Measurements from ENCODE around the gene UBTD2. TPM values are rescaled to one million over a fixed set of nuclear protein-coding genes. Genes with fewer than 3 reads are reported as not detected.
"Not testable (repeated sequence)": the region's sequence is repeated elsewhere in the genome, so short reads cannot be mapped to it uniquely, and the experiment has no call there.

UBTD2 gene
- polyA plus RNA-seq, 3 donors: 58.3 to 68.7 (median 60.6) TPM

- DNase-seq: no peak
Observed at GRCh38 chr5:172207511-172207910, 76.1 kb downstream of the UBTD2 start.

GRCh38 chr5:172205984-172206383, 77.6 kb downstream of the UBTD2 start:
- not testable (repeated sequence) for DNase-seq

GRCh38 chr5:172200476-172200875, 83.1 kb downstream of the UBTD2 start:
- no peak for DNase-seq

GRCh38 chr5:172199446-172199845, 84.1 kb downstream of the UBTD2 start:
- no peak for DNase-seq

GRCh38 chr5:172197775-172198174, 85.8 kb downstream of the UBTD2 start:
- not testable (repeated sequence) for DNase-seq

GRCh38 chr5:172194985-172195774, 88.4 kb downstream of the UBTD2 start:
- no peak for DNase-seq

GRCh38 chr5:172193872-172194271, 89.7 kb downstream of the UBTD2 start, which contains the start of gene EFCAB9:
EFCAB9 (plus strand) TSS chr5:172194172; CDS start chr5:172194173, 1 bp downstream.
- no peak for DNase-seq

- DNase-seq: no peak
Observed at GRCh38 chr5:172189693-172190296, 93.8 kb downstream of the UBTD2 start.

- DNase-seq: no peak
Observed at GRCh38 chr5:172188893-172189692, 94.5 kb downstream of the UBTD2 start.

GRCh38 chr5:172188033-172188892, 95.3 kb downstream of the UBTD2 start, which contains the start of gene STK10:
STK10 (minus strand) TSS chr5:172188224; CDS start chr5:172188042, 182 bp downstream.
- peak; percentile 83 for DNase-seq

GRCh38 chr5:172187118-172188032, 96.2 kb downstream of the UBTD2 start:
- no peak for DNase-seq

- no peak for DNase-seq
Observed at GRCh38 chr5:172186114-172186695, 97.4 kb downstream of the UBTD2 start.

GRCh38 chr5:172185096-172185461, 98.5 kb downstream of the UBTD2 start:
- no peak for DNase-seq

- DNase-seq: no peak
Observed at GRCh38 chr5:172183881-172184280, 99.7 kb downstream of the UBTD2 start.

- DNase-seq: no peak
Observed at GRCh38 chr5:172182291-172182690, 101.3 kb downstream of the UBTD2 start.

- DNase-seq: no peak
Observed at GRCh38 chr5:172180936-172181335, 102.6 kb downstream of the UBTD2 start.

- DNase-seq: peak; percentile 56
Observed at GRCh38 chr5:172178991-172179989, 104.3 kb downstream of the UBTD2 start.

GRCh38 chr5:172178301-172178987, 105.1 kb downstream of the UBTD2 start:
- DNase-seq: no peak
